AG10803 (cell line): ENCODE measurements around the gene HSPH1.

Experiments
- DNase-seq: peaks from one replicate; pipeline ENCODE4 v3.0.0; 2010; ENCODE audit warnings: low read depth
- H3K4me3 ChIP-seq: 2 replicates; pipeline ENCODE4 v1.5.1; 2011; ENCODE audit warnings: mild to moderate bottlenecking, low read length, control low read depth
- CTCF ChIP-seq: conservative IDR thresholded peaks from 2 replicates; pipeline ENCODE4 v1.5.1; 2011; ENCODE audit warnings: mild to moderate bottlenecking, low read length, control low read depth, inconsistent platforms

The HSPH1 gene

GRCh38 chr13:31175847-31176532 is 14.3 kb upstream of the HSPH1 start:
- DNase-seq: peak; percentile 18
- TF ChIP-seq CTCF: no peak; the same call in 1 of the 2 replicates
- no peak overlapping the region for H3K4me3 ChIP-seq

GRCh38 chr13:31174018-31174417 is 12.3 kb upstream of the HSPH1 start:
- no peak overlapping the region for H3K4me3 ChIP-seq
- peak; percentile 20 for DNase-seq
- peak; percentile 35 for TF ChIP-seq CTCF

GRCh38 chr13:31172535-31172934 is 10.8 kb upstream of the HSPH1 start:
- no peak for TF ChIP-seq CTCF
- DNase-seq: peak; percentile 88
- no peak overlapping the region for H3K4me3 ChIP-seq

- no peak overlapping the region for H3K4me3 ChIP-seq
- TF ChIP-seq CTCF: no peak
- DNase-seq: peak; percentile 55
These were observed 10.3 kb upstream of the HSPH1 start for GRCh38 chr13:31172001-31172400.

GRCh38 chr13:31168736-31169135 is 7.0 kb upstream of the HSPH1 start:
- no peak overlapping the region for H3K4me3 ChIP-seq
- DNase-seq: no peak
- no peak for TF ChIP-seq CTCF

GRCh38 chr13:31168166-31168565 is 6.5 kb upstream of the HSPH1 start:
- no peak overlapping the region for H3K4me3 ChIP-seq
- DNase-seq: no peak
- TF ChIP-seq CTCF: no peak

GRCh38 chr13:31167490-31167889 is 5.8 kb upstream of the HSPH1 start:
- no peak overlapping the region for H3K4me3 ChIP-seq
- TF ChIP-seq CTCF: no peak
- no peak for DNase-seq
